IPS DF 6.9 (cell line): ENCODE measurements around the gene WDR19.
"Not testable (repeated sequence)": the region's sequence is repeated elsewhere in the genome, so short reads cannot be mapped to it uniquely, and the experiment has no call there.

Experiments
- DNase-seq: peaks from one replicate; pipeline ENCODE4 v3.0.0-alpha.2; 2013; ENCODE audit warnings: low read depth, low spot score
- H3K27ac ChIP-seq: one replicate; pipeline ENCODE4 v1.5.1; 2013; ENCODE audit warnings: low read length, control low read depth
- H3K27me3 ChIP-seq: 2 replicates; pipeline ENCODE4 v1.6.1; 2013; ENCODE audit warnings: mild to moderate bottlenecking, low read length; ENCODE audit not compliant: control insufficient read depth, insufficient read depth
- H3K36me3 ChIP-seq: 2 replicates; pipeline ENCODE4 v1.6.1; 2013; ENCODE audit warnings: low read length; ENCODE audit not compliant: control insufficient read depth, insufficient read depth
- H3K4me1 ChIP-seq: 2 replicates; pipeline ENCODE4 v1.6.1; 2013; ENCODE audit warnings: low read length; ENCODE audit not compliant: control insufficient read depth, insufficient read depth
- H3K4me3 ChIP-seq: 2 replicates; pipeline ENCODE4 v1.5.1; 2013; ENCODE audit warnings: mild to moderate bottlenecking, low read length
- H3K9me3 ChIP-seq: 2 replicates; pipeline ENCODE4 v1.6.1; 2013; ENCODE audit warnings: low read length, inconsistent platforms; ENCODE audit not compliant: control insufficient read depth, insufficient read depth
- WGBS: extraction: QIAGEN DNeasy Blood & Tissue Kit; methylation state at CpG from one replicate; pipeline ENCODE4 v1.1.7; 2013; ENCODE audit warnings: mixed read lengths, missing lambda C conversion rate; ENCODE audit not compliant: insufficient read length, insufficient coverage; 5-methylcytosine and 5-hydroxymethylcytosine counted together

The WDR19 gene

GRCh38 chr4:39259571-39260330, 77.4 kb downstream of the WDR19 start:
- no peaks in the 10 kb centered on the region for H3K27me3 ChIP-seq
- H3K4me1 ChIP-seq: no peaks in the 10 kb centered on the region
- no peak overlapping the region for H3K4me3 ChIP-seq
- no peak overlapping the region for H3K27ac ChIP-seq
- DNase-seq: no peak
- no peaks in the 10 kb centered on the region for H3K36me3 ChIP-seq
- no peaks in the 10 kb centered on the region for H3K9me3 ChIP-seq
- 100% methylated on average over 2 of the region's 4 CpGs for WGBS

GRCh38 chr4:39263895-39264294, 81.6 kb downstream of the WDR19 start:
- no peaks in the 10 kb centered on the region for H3K27me3 ChIP-seq
- no peak overlapping the region for H3K27ac ChIP-seq
- no peak overlapping the region for H3K4me3 ChIP-seq
- H3K4me1 ChIP-seq: no peaks in the 10 kb centered on the region
- no peaks in the 10 kb centered on the region; the same call in 1 of the 2 replicates for H3K36me3 ChIP-seq
- WGBS: no CpG with 5 or more reads among the region's 2 CpGs
- no peak for DNase-seq
- H3K9me3 ChIP-seq: no peaks in the 10 kb centered on the region

GRCh38 chr4:39274503-39274902, 92.2 kb downstream of the WDR19 start:
- Histone ChIP-seq H3K4me3 (no peak overlapping the region), H3K4me1 (no peaks in the 10 kb centered on the region), H3K9me3 (no peaks in the 10 kb centered on the region), H3K27me3 (no peaks in the 10 kb centered on the region), H3K36me3 (no peaks in the 10 kb centered on the region; the same call in 1 of the 2 replicates), H3K27ac (no peak overlapping the region)
- DNase-seq: no peak
- no CpG with 5 or more reads among the region's 4 CpGs for WGBS

- DNase-seq, H3K27me3 ChIP-seq, H3K27ac ChIP-seq, H3K36me3 ChIP-seq, H3K4me1 ChIP-seq, H3K4me3 ChIP-seq, H3K9me3 ChIP-seq: not testable (repeated sequence)
- no CpG with 5 or more reads among the region's 6 CpGs for WGBS
These were observed 95.3 kb downstream of the WDR19 start for GRCh38 chr4:39277661-39278060.

- H3K27ac ChIP-seq: no peak overlapping the region
- H3K4me1 ChIP-seq: no peaks in the 10 kb centered on the region
- H3K4me3 ChIP-seq: no peak overlapping the region
- no peaks in the 10 kb centered on the region for H3K27me3 ChIP-seq
- no CpG with 5 or more reads among the region's 9 CpGs for WGBS
- no peaks in the 10 kb centered on the region for H3K36me3 ChIP-seq
- DNase-seq: no peak
- no peaks in the 10 kb centered on the region for H3K9me3 ChIP-seq
These were observed 96.1 kb downstream of the WDR19 start for GRCh38 chr4:39278476-39278875.

GRCh38 chr4:39279416-39279815, 97.1 kb downstream of the WDR19 start:
- Histone ChIP-seq H3K27ac (no peak overlapping the region), H3K4me1 (no peaks in the 10 kb centered on the region), H3K4me3 (no peak overlapping the region), H3K9me3 (no peaks in the 10 kb centered on the region), H3K36me3 (no peaks in the 10 kb centered on the region), H3K27me3 (no peaks in the 10 kb centered on the region)
- DNase-seq: no peak
- no CpG with 5 or more reads among the region's 5 CpGs for WGBS

GRCh38 chr4:39280770-39281169, 98.4 kb downstream of the WDR19 start:
- Histone ChIP-seq H3K9me3 (no peaks in the 10 kb centered on the region), H3K27me3 (no peaks in the 10 kb centered on the region), H3K36me3 (no peaks in the 10 kb centered on the region), H3K4me1 (no peaks in the 10 kb centered on the region), H3K4me3 (no peak overlapping the region), H3K27ac (no peak overlapping the region)
- DNase-seq: no peak
- no CpG with 5 or more reads among the region's 2 CpGs for WGBS

GRCh38 chr4:39285111-39285795, 102.9 kb downstream of the WDR19 start:
- no peaks in the 10 kb centered on the region for H3K27me3 ChIP-seq
- no CpG with 5 or more reads among the region's 7 CpGs for WGBS
- no peak overlapping the region for H3K4me3 ChIP-seq
- H3K4me1 ChIP-seq: no peaks in the 10 kb centered on the region
- H3K9me3 ChIP-seq: no peaks in the 10 kb centered on the region
- no peak overlapping the region for H3K27ac ChIP-seq
- no peak for DNase-seq
- no peaks in the 10 kb centered on the region for H3K36me3 ChIP-seq

- H3K4me1 ChIP-seq: no peaks in the 10 kb centered on the region
- H3K9me3 ChIP-seq: no peaks in the 10 kb centered on the region
- no peaks in the 10 kb centered on the region for H3K36me3 ChIP-seq
- no peaks in the 10 kb centered on the region for H3K27me3 ChIP-seq
- no peak overlapping the region for H3K4me3 ChIP-seq
- whole genome bisulfite sequencing: no CpG with 5 or more reads among the region's 2 CpGs
- DNase-seq: no peak
- H3K27ac ChIP-seq: no peak overlapping the region
These were observed 103.5 kb downstream of the WDR19 start for GRCh38 chr4:39285853-39286252.

GRCh38 chr4:39286263-39286662, 103.9 kb downstream of the WDR19 start:
- Histone ChIP-seq H3K36me3 (no peaks in the 10 kb centered on the region), H3K27me3 (no peaks in the 10 kb centered on the region), H3K4me3 (no peak overlapping the region), H3K4me1 (no peaks in the 10 kb centered on the region), H3K9me3 (no peaks in the 10 kb centered on the region), H3K27ac (no peak overlapping the region)
- DNase-seq: no peak
- no CpG with 5 or more reads among the region's 2 CpGs for WGBS
